OCI-LY3 (cell line): ENCODE results near the gene ADCY5.

Experiments used
- CTCF ChIP-seq: fragments of 200-600, 300-600 bp; sonication (generic); IDR thresholded peaks from 2 replicates; pipeline ENCODE4 v1.5.1; 2014; ENCODE audit warnings: antibody characterized with exemption, low read length, low read depth
- EZH2phosphoT487 ChIP-seq: fragments of 200-600 bp; shearing (Covaris generic); IDR thresholded peaks from 2 replicates; pipeline ENCODE4 v1.6.1; 2018; ENCODE audit warnings: antibody characterized with exemption, mixed run types, low read depth

- TF ChIP-seq CTCF (no peak), EZH2phosphoT487 (no peak)
Observed at GRCh38 chr3:123325766-123326256, 123.1 kb downstream of the ADCY5 start.
